Testis (tissue), 3 donors: ENCODE measurements around the gene PARP14. TPM values are rescaled to one million over a fixed set of nuclear protein-coding genes. Genes with fewer than 3 reads are reported as not detected.

Experiments used
- DNase-seq: peaks from one replicate; pipeline ENCODE4 v3.0.0-alpha.2; 2019
- H3K27ac ChIP-seq, 2 donors: fragments of 200-600 bp; sonication (generic); one replicate each; pipeline ENCODE4 v1.5.1; 2019
- H3K27me3 ChIP-seq: fragments of 200-600 bp; sonication (generic); one replicate; pipeline ENCODE4 v1.5.1; 2019
- H3K36me3 ChIP-seq: fragments of 200-600 bp; sonication (generic); one replicate; pipeline ENCODE4 v1.5.1; 2017; ENCODE audit warnings: low read depth; ENCODE audit errors: missing control alignments
- H3K4me1 ChIP-seq: fragments of 200-600 bp; sonication (generic); one replicate; pipeline ENCODE4 v1.5.1; 2019
- H3K4me3 ChIP-seq, 2 donors: fragments of 200-600 bp; sonication (generic); one replicate each; pipeline ENCODE4 v1.5.1; 2017 to 2019
- H3K9me3 ChIP-seq: fragments of 200-600 bp; sonication (generic); one replicate; pipeline ENCODE4 v1.5.1; 2017
- CTCF ChIP-seq, 3 experiments: fragments of 450-650 bp in 2 of 3; fragments of 200-600 bp in 1 of 3; sonication (generic) in 1 of 3; IDR thresholded peaks; one replicate each; pipeline ENCODE4 v1.5.1; 2016 to 2019; ENCODE audit warnings: antibody characterized with exemption in 3 of 3, mild to moderate bottlenecking in 2 of 3, moderate library complexity in 1 of 3
- POLR2A ChIP-seq: fragments of 450-650 bp; IDR thresholded peaks from one replicate; pipeline ENCODE4 v1.6.1; 2017; ENCODE audit warnings: antibody characterized with exemption, mild to moderate bottlenecking, moderate library complexity
- WGBS, 2 donors: methylation state at CpG; one replicate each; pipeline ENCODE4 v1.1.5; 2018; 5-methylcytosine and 5-hydroxymethylcytosine counted together
- intact Hi-C: fragments of 100-400 bp; cut with DNase I; formaldehyde crosslinking; loops from one replicate; pipeline ENCODE4 v1.15.1; 2023; ENCODE audit warnings: low total_unique reads
- polyA plus RNA-seq: library from polyadenylated mRNA; stranded (reverse); fragments of 350-450 nt; fragmentation: Illumina TruSeq; extraction: RNeasy Lipid Tissue Mini Kit (QIAGEN cat#74804); gene quantifications from one replicate; pipeline ENCODE4 v1.2.3, GENCODE V29; 2014; ENCODE audit warnings: low read depth, low replicate concordance; ENCODE audit not compliant: insufficient read depth
- total RNA-seq, 2 donors: library from RNA; depleted of rRNA; stranded (reverse); fragments of >200 nt; gene quantifications; one replicate each; pipeline ENCODE4 v1.2.3, GENCODE V29; 2016

The PARP14 gene
- total and polyA plus RNA-seq, 3 donors from 2014 or later = 8.8 to 18.2 (median 11.3) TPM

GRCh38 chr3:122661633-122662032 is 19.0 kb upstream of the PARP14 start:
- peak overlapping the region; percentile 15 to 19 for H3K4me3 ChIP-seq
- DNase-seq = peak; percentile 19
- no peak overlapping the region for H3K27ac ChIP-seq
- TF ChIP-seq POLR2A (no peak), CTCF (IDR thresholded peaks at IDR 0.05) (no peak)
- H3K36me3 ChIP-seq = no peaks in the 10 kb centered on the region
- H3K4me1 ChIP-seq = no peaks in the 10 kb centered on the region
- no peaks in the 10 kb centered on the region for H3K27me3 ChIP-seq
- intact Hi-C loops = no loop called here
- WGBS, 2 donors = 63 to 69% methylated on average over 13 of the region's 13 CpGs
- H3K9me3 ChIP-seq = no peaks in the 10 kb centered on the region

GRCh38 chr3:122662505-122662904 is 18.1 kb upstream of the PARP14 start:
- Histone ChIP-seq H3K27me3 (no peaks in the 10 kb centered on the region), H3K4me1 (no peaks in the 10 kb centered on the region), H3K36me3 (no peaks in the 10 kb centered on the region), H3K4me3 (no peak overlapping the region), H3K9me3 (no peaks in the 10 kb centered on the region), H3K27ac (no peak overlapping the region)
- intact Hi-C loops = no loop called here
- no peak for TF ChIP-seq POLR2A
- no peak for TF ChIP-seq CTCF (IDR thresholded peaks at IDR 0.05)
- DNase-seq = no peak
- 43 to 53% methylated on average over 2 of the region's 2 CpGs for WGBS, 2 donors

- Histone ChIP-seq H3K4me1 (no peaks in the 10 kb centered on the region), H3K36me3 (no peaks in the 10 kb centered on the region), H3K27ac (no peak overlapping the region), H3K27me3 (no peaks in the 10 kb centered on the region), H3K9me3 (no peaks in the 10 kb centered on the region), H3K4me3 (no peak overlapping the region)
- TF ChIP-seq POLR2A (no peak), CTCF (IDR thresholded peaks at IDR 0.05) (no peak)
- 70 to 77% methylated on average over 4 of the region's 4 CpGs for WGBS, 2 donors
- no peak for DNase-seq
- intact Hi-C loops = no loop called here
Measured at GRCh38 chr3:122665226-122665786, 15.3 kb upstream of the PARP14 start.

GRCh38 chr3:122665881-122666280 is 14.8 kb upstream of the PARP14 start:
- DNase-seq = no peak
- Histone ChIP-seq H3K4me3 (no peak overlapping the region), H3K27ac (no peak overlapping the region), H3K27me3 (no peaks in the 10 kb centered on the region), H3K9me3 (no peaks in the 10 kb centered on the region), H3K4me1 (no peaks in the 10 kb centered on the region), H3K36me3 (no peaks in the 10 kb centered on the region)
- no peak for TF ChIP-seq POLR2A
- intact Hi-C loops = no loop called here

GRCh38 chr3:122668930-122669730 is 11.5 kb upstream of the PARP14 start:
- Histone ChIP-seq H3K36me3 (no peaks in the 10 kb centered on the region), H3K4me3 (no peak overlapping the region), H3K27me3 (no peaks in the 10 kb centered on the region), H3K27ac (no peak overlapping the region), H3K9me3 (no peaks in the 10 kb centered on the region), H3K4me1 (no peaks in the 10 kb centered on the region)
- 90% methylated on average over 8 of the region's 8 CpGs for WGBS, 2 donors
- TF ChIP-seq POLR2A (no peak), CTCF (IDR thresholded peaks at IDR 0.05) (no peak)
- DNase-seq = no peak
- intact Hi-C loops = no loop called here
